ENCODE measurements around the gene AKT3. TPM values are rescaled to one million over a fixed set of nuclear protein-coding genes. Genes with fewer than 3 reads are reported as not detected.

AKT3 gene
- total RNA-seq, 1 experiment from 2014 or later: 18.7 TPM

- intact Hi-C loops (cut with micrococcal nuclease): no loop called here
- no peaks in the 10 kb centered on the region for H3K9me3 ChIP-seq (ENCODE audit: low read length)
- BruUV-seq (replicated peaks): no TSS peak
- no peak overlapping the region for H2AFZ ChIP-seq (ENCODE audit: low read length)
- no peak for ATAC-seq
- H3K27ac ChIP-seq (ENCODE audit: low read length): no peak overlapping the region
- POLR2A ChIA-PET (ENCODE audit: unreplicated experiment): interaction anchor here (0.6 kb wide), 1 partner anchor 46 kb away, joined by 5 read pairs; no protein-coding TSS in a partner anchor
- no peak overlapping the region for H3K4me2 ChIP-seq (ENCODE audit: low read length)
- H4K20me1 ChIP-seq (ENCODE audit: low read length): no peaks in the 10 kb centered on the region
- no peaks in the 10 kb centered on the region for H3F3A ChIP-seq (ENCODE audit: low read length, unreplicated experiment)
- no peaks in the 10 kb centered on the region for H3K9me2 ChIP-seq (replicated peaks; ENCODE audit: low read length)
- TF ChIP-seq CTCF (conservative IDR thresholded peaks at IDR 0.05; ENCODE audit: low read depth, low read length) (no peak), EZH2 (IDR thresholded peaks at IDR 0.05; ENCODE audit: low read length, unreplicated experiment) (no peak), EZH2phosphoT487 (IDR thresholded peaks at IDR 0.05; ENCODE audit: borderline replicate concordance, low read length) (no peak)
- no peaks in the 10 kb centered on the region for H3K79me2 ChIP-seq (ENCODE audit: low read length)
- no peaks in the 10 kb centered on the region for H3K27me3 ChIP-seq (ENCODE audit: low read length)
- no peaks in the 10 kb centered on the region for H3K4me1 ChIP-seq (ENCODE audit: insufficient read depth, low read length)
- H3K4me3 ChIP-seq (ENCODE audit: low read length): no peak overlapping the region
- CTCF ChIA-PET: no interaction called here
- DNase-seq: no peak
- no peak overlapping the region for H3K9ac ChIP-seq (ENCODE audit: low read length)
- no peaks in the 10 kb centered on the region for H3K36me3 ChIP-seq (ENCODE audit: low read depth, low read length)
Measured at GRCh38 chr1:243638186-243638585, 211.9 kb downstream of the AKT3 start.

GRCh38 chr1:243628476-243628907, 221.6 kb downstream of the AKT3 start:
- ATAC-seq (no peak), DNase-seq (no peak)
- no peaks in the 10 kb centered on the region for H3K79me2 ChIP-seq (ENCODE audit: low read length)
- no peaks in the 10 kb centered on the region for H3K4me1 ChIP-seq (ENCODE audit: insufficient read depth, low read length)
- no peak overlapping the region for H3K9ac ChIP-seq (ENCODE audit: low read length)
- no peaks in the 10 kb centered on the region for H4K20me1 ChIP-seq (ENCODE audit: low read length)
- no peak overlapping the region for H3K27ac ChIP-seq (ENCODE audit: low read length)
- intact Hi-C loops (cut with micrococcal nuclease): no loop called here
- ChIA-PET POLR2A (ENCODE audit: unreplicated experiment) (no interaction called here), CTCF (no interaction called here)
- H3K9me3 ChIP-seq (ENCODE audit: low read length): 0 out of 2 replicates have a peak, but pooled peaks cover 5% of the 10 kb centered on the region
- H3K36me3 ChIP-seq (ENCODE audit: low read depth, low read length): peaks cover 15% of the 10 kb centered on the region
- no TSS peak for BruUV-seq (replicated peaks)
- H2AFZ ChIP-seq (ENCODE audit: low read length): no peak overlapping the region
- no peaks in the 10 kb centered on the region for H3K27me3 ChIP-seq (ENCODE audit: low read length)
- no peak overlapping the region for H3K4me3 ChIP-seq (ENCODE audit: low read length)
- H3K9me2 ChIP-seq (replicated peaks; ENCODE audit: low read length): no peaks in the 10 kb centered on the region
- H3K4me2 ChIP-seq (ENCODE audit: low read length): no peak overlapping the region
- TF ChIP-seq CTCF (conservative IDR thresholded peaks at IDR 0.05; ENCODE audit: low read depth, low read length) (no peak), EZH2 (IDR thresholded peaks at IDR 0.05; ENCODE audit: low read length, unreplicated experiment) (no peak), EZH2phosphoT487 (IDR thresholded peaks at IDR 0.05; ENCODE audit: borderline replicate concordance, low read length) (no peak)
- H3F3A ChIP-seq (ENCODE audit: low read length, unreplicated experiment): no peaks in the 10 kb centered on the region

GRCh38 chr1:243623841-243624240, 226.2 kb downstream of the AKT3 start:
- peak; percentile 18 for DNase-seq
- H3K4me2 ChIP-seq (ENCODE audit: low read length): no peak overlapping the region
- H3K4me3 ChIP-seq (ENCODE audit: low read length): no peak overlapping the region
- H3K79me2 ChIP-seq (ENCODE audit: low read length): no peaks in the 10 kb centered on the region
- no peaks in the 10 kb centered on the region for H3F3A ChIP-seq (ENCODE audit: low read length, unreplicated experiment)
- ATAC-seq: no peak
- 0 out of 2 replicates have a peak, but pooled peaks cover 10% of the 10 kb centered on the region for H3K9me3 ChIP-seq (ENCODE audit: low read length)
- H2AFZ ChIP-seq (ENCODE audit: low read length): no peak overlapping the region
- ChIA-PET POLR2A (ENCODE audit: unreplicated experiment) (no interaction called here), CTCF (no interaction called here)
- TF ChIP-seq EZH2phosphoT487 (IDR thresholded peaks at IDR 0.05; ENCODE audit: borderline replicate concordance, low read length) (no peak), EZH2 (IDR thresholded peaks at IDR 0.05; ENCODE audit: low read length, unreplicated experiment) (no peak), CTCF (conservative IDR thresholded peaks at IDR 0.05; ENCODE audit: low read depth, low read length) (no peak)
- no peaks in the 10 kb centered on the region for H4K20me1 ChIP-seq (ENCODE audit: low read length)
- no peak overlapping the region for H3K9ac ChIP-seq (ENCODE audit: low read length)
- no peaks in the 10 kb centered on the region for H3K27me3 ChIP-seq (ENCODE audit: low read length)
- no TSS peak for BruUV-seq (replicated peaks)
- H3K27ac ChIP-seq (ENCODE audit: low read length): no peak overlapping the region
- no peaks in the 10 kb centered on the region for H3K9me2 ChIP-seq (replicated peaks; ENCODE audit: low read length)
- intact Hi-C loops (cut with micrococcal nuclease): no loop called here
- peaks cover 25% of the 10 kb centered on the region for H3K36me3 ChIP-seq (ENCODE audit: low read depth, low read length)
- H3K4me1 ChIP-seq (ENCODE audit: insufficient read depth, low read length): no peaks in the 10 kb centered on the region
